CD14-positive monocyte (primary cell): ENCODE data around the gene EML4. TPM values are rescaled to one million over a fixed set of nuclear protein-coding genes. Genes with fewer than 3 reads are reported as not detected.

Experiments used
- DNase-seq, 3 donors: peaks; one replicate each; pipeline ENCODE4 v3.0.0-alpha.2; 2011 to 2022
- H2AFZ ChIP-seq: 2 replicates; pipeline ENCODE4 v1.6.0; 2012; ENCODE audit warnings: mild to moderate bottlenecking, low read depth, low read length, inconsistent platforms; ENCODE audit not compliant: insufficient read depth, poor library complexity, severe bottlenecking
- H3K27ac ChIP-seq, 2 donors: 1 replicate in 1 of 2; 2 replicates in 1 of 2; pipeline ENCODE4 v1.5.1; 2012 to 2013; ENCODE audit warnings: low read length in 2 of 2, control low read depth in 1 of 2, inconsistent platforms in 1 of 2, low read depth in 1 of 2, mild to moderate bottlenecking in 1 of 2
- H3K27me3 ChIP-seq, 2 donors: one replicate each; pipeline versions ENCODE4 v1.6.0 to v1.6.1; 2011 to 2013; ENCODE audit warnings: low read length in 2 of 2; ENCODE audit not compliant: control insufficient read depth in 2 of 2, insufficient read depth in 2 of 2
- H3K36me3 ChIP-seq, 2 donors: replicated peaks in 1 of 2; 1 replicate in 1 of 2; 2 replicates in 1 of 2; pipeline versions ENCODE4 v1.5.1 to v1.6.1; 2012 to 2013; ENCODE audit warnings: low read length in 2 of 2, control low read depth in 1 of 2, inconsistent platforms in 1 of 2, mild to moderate bottlenecking in 1 of 2; ENCODE audit not compliant: insufficient read depth in 2 of 2, control insufficient read depth in 1 of 2
- H3K4me1 ChIP-seq, 2 donors: 1 replicate in 1 of 2; 2 replicates in 1 of 2; pipeline versions ENCODE4 v1.5.1 to v1.6.1; 2012 to 2013; ENCODE audit warnings: low read length in 2 of 2, control low read depth in 1 of 2, inconsistent platforms in 1 of 2, mild to moderate bottlenecking in 1 of 2, moderate library complexity in 1 of 2; ENCODE audit not compliant: insufficient read depth in 2 of 2, control insufficient read depth in 1 of 2
- H3K4me2 ChIP-seq: replicated peaks from 2 replicates; pipeline ENCODE3; 2012; ENCODE audit warnings: low read length, moderate library complexity, mild to moderate bottlenecking; ENCODE audit not compliant: poor library complexity, severe bottlenecking; ENCODE audit errors: extremely low read depth
- H3K4me3 ChIP-seq, 3 experiments: fragments of 200-600 bp in 1 of 3; sonication (generic) in 1 of 3; replicated peaks in 1 of 3; 1 replicate in 2 of 3; 2 replicates in 1 of 3; pipeline ENCODE4 v1.5.1; 2011 to 2013; ENCODE audit warnings: low read length in 3 of 3, mild to moderate bottlenecking in 3 of 3, control low read depth in 2 of 3, low read depth in 2 of 3, inconsistent platforms in 1 of 3, moderate library complexity in 1 of 3
- H3K79me2 ChIP-seq: 2 replicates; pipeline ENCODE4 v1.6.0; 2012; ENCODE audit warnings: mild to moderate bottlenecking, control low read depth, inconsistent platforms, low read length, moderate library complexity; ENCODE audit not compliant: insufficient read depth
- H3K9ac ChIP-seq: 2 replicates; pipeline ENCODE4 v1.6.0; 2017; ENCODE audit warnings: low read length, mild to moderate bottlenecking; ENCODE audit not compliant: insufficient read depth, poor library complexity, severe bottlenecking
- H3K9me3 ChIP-seq, 2 donors: replicated peaks in 1 of 2; 1 replicate in 1 of 2; 2 replicates in 1 of 2; pipeline versions ENCODE4 v1.5.1 to v1.6.1; 2012 to 2013; ENCODE audit warnings: low read length in 2 of 2, control low read depth in 1 of 2; ENCODE audit not compliant: control insufficient read depth in 1 of 2, insufficient read depth in 1 of 2
- H4K20me1 ChIP-seq: 2 replicates; pipeline ENCODE4 v1.6.0; 2012; ENCODE audit warnings: mild to moderate bottlenecking, low read length, control low read depth, moderate library complexity; ENCODE audit not compliant: insufficient read depth
- H3K27ac Mint-ChIP-seq, 7 donors: one replicate each; pipeline ENCODE4 v1.8.0; 2020; ENCODE audit warnings: mild to moderate bottlenecking in 7 of 7, mixed read lengths in 7 of 7, moderate library complexity in 6 of 7, inconsistent platforms in 2 of 7
- H3K27me3 Mint-ChIP-seq, 3 donors: one replicate each; pipeline ENCODE4 v1.8.0; 2021 to 2022; ENCODE audit warnings: low read depth in 3 of 3, mild to moderate bottlenecking in 3 of 3, mixed read lengths in 3 of 3, moderate library complexity in 3 of 3, inconsistent platforms in 1 of 3
- H3K36me3 Mint-ChIP-seq, 2 donors: one replicate each; pipeline ENCODE4 v1.8.0; 2020; ENCODE audit warnings: mixed read lengths in 2 of 2, inconsistent platforms in 1 of 2, mild to moderate bottlenecking in 1 of 2
- H3K4me1 Mint-ChIP-seq: one replicate; pipeline ENCODE4 v1.8.0; 2020; ENCODE audit warnings: mild to moderate bottlenecking, mixed read lengths
- H3K4me3 Mint-ChIP-seq, 2 donors: one replicate each; pipeline ENCODE4 v1.8.0; 2020; ENCODE audit warnings: mild to moderate bottlenecking in 2 of 2, mixed read lengths in 2 of 2, moderate library complexity in 1 of 2
- H3K9me3 Mint-ChIP-seq, 7 donors: one replicate each; pipeline ENCODE4 v1.8.0; 2020 to 2022; ENCODE audit warnings: mixed read lengths in 7 of 7, mild to moderate bottlenecking in 6 of 7, moderate library complexity in 6 of 7, inconsistent platforms in 2 of 7
- CTCF ChIP-seq: fragments of 200-600 bp; IDR thresholded peaks from one replicate; pipeline ENCODE4 v1.8.0; 2022; ENCODE audit warnings: antibody characterized with exemption, mild to moderate bottlenecking
- WGBS: methylation state at CpG from one replicate; pipeline ENCODE4 v1.1.5; 2013; ENCODE audit warnings: missing lambda C conversion rate; ENCODE audit not compliant: insufficient coverage; 5-methylcytosine and 5-hydroxymethylcytosine counted together
- intact Hi-C, 2 donors: fragments of 100-400 bp; cut with micrococcal nuclease; formaldehyde crosslinking; loops; one replicate each; pipeline versions ENCODE4 v1.15.0 to v1.15.1; 2023
- polyA plus RNA-seq, 3 donors: library from polyadenylated mRNA; depleted of rRNA in 1 of 3; unstranded in 2 of 3; stranded (reverse) in 1 of 3; fragments of 300-500 nt in 2 of 3; fragments of >200 nt in 1 of 3; fragmentation: Illumina TruSeq in 2 of 3; gene quantifications; 1 replicate in 2 of 3; 2 replicates in 1 of 3; pipeline ENCODE4 v1.2.3, GENCODE V29; 2012 to 2021

Gene EML4
- polyA plus RNA-seq, 3 donors: 11.5 to 24.3 (median 15.0) TPM

GRCh38 chr2:42261518-42262195, 92.5 kb downstream of the EML4 start:
- H3K27me3 Mint-ChIP-seq: no peaks in the 10 kb centered on the region
- H3K4me3 ChIP-seq: no peak overlapping the region
- H3K36me3 Mint-ChIP-seq: peaks cover 44 to 62% of the 10 kb centered on the region in 2 donors
- no peak overlapping the region for H3K9ac ChIP-seq
- H3K9me3 ChIP-seq: no peaks in the 10 kb centered on the region
- no peaks in the 10 kb centered on the region for H4K20me1 ChIP-seq
- H3K4me1 Mint-ChIP-seq: peaks cover 4% of the 10 kb centered on the region
- no peak overlapping the region for H2AFZ ChIP-seq
- 100% methylated on average over 1 of the region's 3 CpGs for WGBS
- intact Hi-C loops: no loop called here
- H3K79me2 ChIP-seq: no peaks in the 10 kb centered on the region
- no peak overlapping the region for H3K27ac Mint-ChIP-seq
- H3K36me3 ChIP-seq: peaks cover 44 to 64% of the 10 kb centered on the region in 2 donors
- no peaks in the 10 kb centered on the region for H3K9me3 Mint-ChIP-seq
- no peak for DNase-seq
- no peak overlapping the region for H3K27ac ChIP-seq
- TF ChIP-seq CTCF: no peak
- no peaks in the 10 kb centered on the region for H3K27me3 ChIP-seq
- H3K4me3 Mint-ChIP-seq: no peak overlapping the region
- peaks cover 4 to 6% of the 10 kb centered on the region in 2 donors for H3K4me1 ChIP-seq
- H3K4me2 ChIP-seq: no peak overlapping the region

GRCh38 chr2:42266236-42266635, 97.1 kb downstream of the EML4 start:
- no peaks in the 10 kb centered on the region for H3K27me3 ChIP-seq
- H3K4me1 ChIP-seq: peaks cover 6% of the 10 kb centered on the region in 2 donors
- Mint-ChIP-seq H3K9me3 (no peaks in the 10 kb centered on the region), H3K4me1 (peaks cover 12% of the 10 kb centered on the region), H3K36me3 (peaks cover 38 to 61% of the 10 kb centered on the region in 2 donors), H3K27ac (no peak overlapping the region), H3K27me3 (peaks cover 0 to 2% (median 0%) of the 10 kb centered on the region in 3 donors), H3K4me3 (no peak overlapping the region)
- TF ChIP-seq CTCF: no peak
- no peaks in the 10 kb centered on the region for H3K79me2 ChIP-seq
- H3K36me3 ChIP-seq: peaks cover 53 to 73% of the 10 kb centered on the region in 2 donors
- no peak overlapping the region for H3K4me2 ChIP-seq
- H3K9me3 ChIP-seq: no peaks in the 10 kb centered on the region
- no peak overlapping the region for H3K4me3 ChIP-seq
- intact Hi-C loops: no loop called here
- H4K20me1 ChIP-seq: no peaks in the 10 kb centered on the region
- no peak overlapping the region for H3K9ac ChIP-seq
- no peak overlapping the region for H2AFZ ChIP-seq
- no peak overlapping the region for H3K27ac ChIP-seq
- 87% methylated on average over 3 of the region's 4 CpGs for WGBS
- DNase-seq: no peak
